GM19025 (cell line): Measurements from ENCODE around the gene MFSD6L.

Experiments used
- ATAC-seq: cut with Tn5 transposase; IDR thresholded peaks from one replicate; pipeline ENCODE4 v1.9.1; 2021; ENCODE audit warnings: mild to moderate bottlenecking, low read depth, moderate library complexity; ENCODE audit not compliant: unreplicated experiment

The MFSD6L gene

DNA sequence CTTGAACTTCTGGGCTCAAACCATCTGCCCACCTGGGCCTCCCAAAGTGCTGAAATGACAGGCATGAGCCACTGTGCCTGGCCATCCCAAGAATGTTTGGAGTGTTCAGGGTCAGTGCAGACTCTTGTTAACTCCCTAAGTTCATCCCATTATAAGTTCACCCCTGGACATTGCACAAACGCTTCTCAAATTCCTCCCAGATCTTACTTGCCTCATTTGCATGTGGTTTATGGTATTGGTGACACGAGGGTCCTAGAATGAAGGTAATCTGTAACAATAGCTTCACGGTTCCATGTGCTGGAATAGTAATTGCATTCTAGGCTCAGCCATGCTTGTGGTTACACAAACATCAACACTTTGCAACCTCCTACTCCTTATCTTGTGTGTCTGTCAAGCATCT lies 49.5 kb downstream of the MFSD6L start:
- no peak for ATAC-seq

DNA sequence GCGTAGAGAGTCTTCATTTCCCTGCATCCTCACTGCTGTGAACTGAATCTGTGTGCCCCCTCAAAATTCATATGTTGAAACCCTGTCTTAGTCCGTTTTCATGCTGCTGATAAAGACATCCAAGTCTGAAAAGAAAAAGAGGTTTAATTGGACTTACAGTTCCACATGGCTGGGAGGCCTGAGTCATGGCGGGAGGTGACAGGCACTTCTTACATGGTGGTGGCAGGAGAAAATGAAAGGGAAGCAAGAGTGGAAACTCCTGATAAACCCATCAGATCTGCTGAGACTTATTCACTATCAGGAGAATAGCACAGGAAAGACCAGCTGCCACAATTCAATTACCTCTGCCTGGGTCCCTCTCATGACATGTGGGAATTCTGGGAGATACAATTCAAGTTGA lies 51.4 kb downstream of the MFSD6L start:
- ATAC-seq: no peak
